GM18508 (cell line): ENCODE measurements around the gene CENATAC.
"Not testable (repeated sequence)": the region's sequence is repeated elsewhere in the genome, so short reads cannot be mapped to it uniquely, and the experiment has no call there.

Experiments used
- ATAC-seq: cut with Tn5 transposase; IDR thresholded peaks from one replicate; pipeline ENCODE4 v1.9.1; 2021; ENCODE audit warnings: moderate number of reproducible peaks; ENCODE audit not compliant: insufficient read depth, unreplicated experiment

The CENATAC gene

DNA sequence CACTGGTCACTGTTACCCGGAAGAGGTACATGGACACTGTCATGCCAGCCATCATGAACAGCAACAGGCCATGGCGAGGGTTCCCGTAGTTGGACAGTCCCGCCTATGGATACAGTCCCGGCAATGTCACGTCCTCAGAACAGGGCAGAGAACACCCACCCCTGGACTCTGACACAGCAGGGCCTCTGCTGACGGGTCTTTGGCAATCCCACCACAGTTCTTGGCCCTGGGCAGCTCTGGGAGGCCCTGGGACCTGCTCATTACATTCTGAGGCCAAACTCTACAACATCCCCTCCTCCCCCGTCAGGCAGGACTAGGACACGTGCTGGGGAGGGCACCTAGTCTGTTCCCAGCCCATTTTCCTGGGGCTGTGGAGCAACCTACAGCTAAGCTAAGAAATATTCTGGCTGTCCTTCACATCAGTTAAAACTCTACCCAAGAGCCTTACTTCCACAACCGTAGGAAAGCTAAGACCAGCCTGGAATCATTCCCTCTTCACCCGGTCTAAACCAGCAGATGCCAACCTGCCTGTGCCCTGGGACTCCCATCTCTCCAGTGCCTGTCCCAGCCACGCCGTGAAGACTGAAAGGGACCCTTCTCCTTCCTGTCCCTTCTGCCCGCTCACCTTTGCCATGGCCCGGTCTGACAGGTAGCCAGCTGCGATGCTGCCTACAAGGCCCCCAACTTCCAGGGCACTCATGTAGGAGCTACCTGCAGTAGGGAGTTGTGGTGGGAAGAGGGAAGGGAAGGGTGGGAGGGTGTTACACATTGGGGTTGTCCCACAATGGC, 28.2 kb downstream of the CENATAC start:
- ATAC-seq, result no peak

DNA sequence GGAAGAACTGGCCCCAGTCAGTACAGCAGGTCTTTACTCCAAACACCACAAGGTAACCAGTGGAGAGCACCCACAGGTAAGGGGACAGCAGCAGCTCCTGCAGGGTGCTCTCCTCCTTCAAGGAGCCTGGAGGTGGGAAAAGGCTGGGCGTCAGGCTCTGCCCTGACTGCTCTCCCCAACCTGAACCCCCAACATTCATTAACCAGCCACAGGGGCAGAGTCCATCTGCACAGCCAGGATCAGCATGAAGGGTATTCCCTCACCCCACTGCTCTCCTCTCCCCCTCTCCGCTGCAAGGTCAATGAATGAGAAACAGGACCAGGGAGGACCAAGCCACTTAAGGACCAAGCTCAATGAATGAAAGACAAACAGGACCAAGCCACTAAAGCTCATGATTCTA, 29.0 kb downstream of the CENATAC start:
- ATAC-seq, result no peak

- no peak for ATAC-seq
These were observed 29.8 kb downstream of the CENATAC start for GRCh38 chr11:119027561-119028345.

GRCh38 chr11:119028346-119029068, 30.6 kb downstream of the CENATAC start:
- no peak for ATAC-seq

- no peak for ATAC-seq
These were observed 31.1 kb downstream of the CENATAC start for GRCh38 chr11:119029069-119029339.

- no peak for ATAC-seq
These were observed 31.5 kb downstream of the CENATAC start for GRCh38 chr11:119029340-119030028.

DNA sequence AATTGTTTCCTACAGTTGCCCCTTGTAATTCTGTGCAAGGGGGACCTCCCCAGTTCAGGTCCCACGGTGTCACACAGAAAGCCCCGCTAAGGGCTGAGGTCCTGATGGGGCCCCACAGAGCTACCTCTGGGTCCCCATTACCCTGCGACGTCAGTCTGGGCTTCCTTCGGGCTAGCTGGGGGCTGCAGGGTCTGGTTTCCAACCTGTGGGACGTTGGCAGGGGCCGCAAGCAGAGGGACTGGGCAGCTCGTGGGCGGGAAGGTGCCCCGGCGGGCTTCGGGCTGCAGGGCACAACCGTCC, 32.0 kb downstream of the CENATAC start:
- no peak for ATAC-seq

- no peak for ATAC-seq
These were observed 32.5 kb downstream of the CENATAC start, which contains the start of gene SLC37A4 for GRCh38 chr11:119030329-119031047. TSS of gene SLC37A4 (minus strand) at chr11:119030877.

- no peak for ATAC-seq
These were observed 34.0 kb downstream of the CENATAC start for GRCh38 chr11:119031912-119032280.

GRCh38 chr11:119033421-119033820, 35.5 kb downstream of the CENATAC start:
- not testable (repeated sequence) for ATAC-seq

- ATAC-seq, result no peak
These were observed 36.9 kb downstream of the CENATAC start for GRCh38 chr11:119034813-119035212.

GRCh38 chr11:119038884-119039283, 40.9 kb downstream of the CENATAC start:
- ATAC-seq, result no peak

DNA sequence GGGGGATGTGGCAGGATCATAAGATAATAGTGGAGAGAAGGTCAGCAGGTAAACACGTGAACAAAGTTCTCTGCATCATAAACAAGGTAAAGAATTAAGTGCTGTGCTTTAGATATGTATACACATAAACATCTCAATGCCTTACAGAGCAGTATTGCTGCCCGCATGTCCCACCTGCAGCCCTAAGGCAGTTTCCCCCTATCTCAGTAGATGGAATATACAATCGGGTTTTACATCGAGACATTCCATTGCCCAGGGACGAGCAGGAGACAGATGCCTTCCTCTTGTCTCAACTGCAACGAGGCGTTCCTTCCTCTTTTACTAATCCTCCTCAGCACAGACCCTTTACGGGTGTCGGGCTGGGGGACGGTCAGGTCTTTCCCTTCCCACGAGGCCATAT, 41.5 kb downstream of the CENATAC start:
- ATAC-seq, result not testable (repeated sequence)

DNA sequence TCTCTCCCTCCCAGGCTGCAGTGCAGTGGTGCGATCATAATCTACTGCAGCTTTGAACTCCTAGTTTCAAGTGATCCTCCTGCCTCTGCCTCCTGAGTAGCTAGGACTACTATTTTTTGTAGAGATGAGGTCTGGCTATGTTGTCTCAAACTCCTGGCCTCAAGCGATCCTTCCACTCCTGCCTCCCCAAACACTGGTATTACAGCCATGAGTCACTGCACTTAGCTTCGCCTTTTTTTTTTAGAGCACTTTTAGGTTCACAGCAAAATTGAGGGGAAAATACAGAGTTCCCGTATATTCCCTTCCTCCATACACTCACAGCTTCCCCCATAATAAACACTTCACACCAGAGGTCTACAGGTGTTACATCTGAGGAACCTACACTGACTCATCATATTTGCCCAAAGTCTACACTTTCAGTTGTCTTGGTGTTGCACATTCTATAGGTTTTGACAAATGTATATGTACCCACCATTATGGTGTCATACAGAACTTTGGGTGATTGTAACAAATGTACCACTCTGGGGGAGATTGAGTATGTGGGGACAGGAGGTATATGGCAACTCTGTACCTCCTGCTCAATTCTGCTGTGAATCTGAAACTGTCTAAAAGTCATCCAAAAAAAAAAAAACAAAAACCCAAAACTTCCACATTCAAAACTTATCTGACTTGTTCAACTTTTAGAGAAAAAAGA, 44.0 kb downstream of the CENATAC start:
- ATAC-seq, result no peak

DNA sequence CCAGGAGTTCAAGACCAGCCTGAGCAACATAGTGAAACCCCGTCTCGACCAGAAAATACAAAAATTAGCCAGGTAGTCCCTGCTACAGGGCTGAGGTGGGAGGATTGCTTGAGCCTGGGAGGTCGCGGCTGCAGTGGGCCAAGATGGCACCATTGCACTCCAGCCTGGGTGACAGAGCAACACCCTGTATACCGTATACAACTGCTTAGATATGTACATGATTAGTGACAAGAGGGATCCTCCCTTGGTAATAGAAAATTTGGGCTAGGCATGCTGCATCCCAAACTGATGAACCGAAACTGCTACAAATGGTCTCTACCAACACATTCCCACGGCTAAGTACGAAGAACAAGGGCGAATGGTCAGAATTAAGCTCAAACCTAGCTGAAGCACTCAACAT, 45.0 kb downstream of the CENATAC start:
- ATAC-seq, result no peak

GRCh38 chr11:119044708-119045107, 46.8 kb downstream of the CENATAC start:
- ATAC-seq, result no peak

GRCh38 chr11:119046489-119046888, 48.6 kb downstream of the CENATAC start:
- ATAC-seq, result no peak

- no peak for ATAC-seq
These were observed 49.3 kb downstream of the CENATAC start for GRCh38 chr11:119047205-119047604.

DNA sequence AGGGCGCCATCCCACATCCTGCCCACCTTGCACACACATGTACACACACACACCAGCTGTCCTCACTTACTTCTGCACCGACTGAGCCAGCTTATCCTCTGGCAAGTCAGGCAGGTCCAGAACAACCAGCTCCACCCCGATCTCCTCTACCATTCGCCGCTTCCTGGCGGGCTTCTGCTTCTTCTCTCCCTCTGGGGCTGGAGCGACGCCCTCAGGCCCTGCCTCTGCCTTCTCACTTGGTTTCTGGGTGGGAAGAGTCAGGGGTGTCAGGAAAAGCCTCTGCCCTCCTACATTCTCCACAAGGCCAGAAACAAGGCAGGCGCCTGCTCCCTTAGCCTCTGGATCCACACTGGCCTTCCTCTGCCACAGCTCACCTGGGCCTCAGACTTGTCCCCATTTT, 50.7 kb downstream of the CENATAC start:
- no peak for ATAC-seq

- no peak for ATAC-seq
These were observed 51.1 kb downstream of the CENATAC start for GRCh38 chr11:119049081-119049480.
